NAMALWA (cell line): Measurements from ENCODE around the gene PTPRT.

Experiments
- DNase-seq: peaks from one replicate; pipeline ENCODE4 v3.0.0-alpha.2; 2015; ENCODE audit warnings: low spot score

PTPRT gene

DNA sequence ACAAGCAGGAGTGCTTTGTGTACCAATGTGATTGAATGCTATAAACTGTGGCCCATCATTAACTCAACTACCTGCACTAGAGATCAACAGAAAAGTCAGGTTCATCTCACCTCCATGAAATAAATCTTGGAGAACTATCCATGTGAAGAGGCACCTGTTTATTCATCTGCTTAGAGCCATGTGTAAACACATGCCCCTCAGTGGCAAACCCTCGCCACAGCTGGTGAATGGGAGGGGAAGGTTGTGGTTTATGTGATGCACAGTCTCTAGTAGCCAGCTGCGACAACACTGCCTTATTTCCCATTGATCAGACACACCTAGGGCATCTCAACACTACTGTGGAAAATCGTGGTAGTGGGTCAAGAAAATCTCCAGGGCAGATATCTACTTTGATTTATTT, 640.2 kb downstream of the PTPRT start:
- peak; percentile 9 for DNase-seq

- DNase-seq, result no peak
Observed at GRCh38 chr20:42544926-42545325, 644.8 kb downstream of the PTPRT start.

- no peak for DNase-seq
Observed at GRCh38 chr20:42532831-42533230, 656.9 kb downstream of the PTPRT start.

GRCh38 chr20:42531508-42531961, 658.2 kb downstream of the PTPRT start:
- no peak for DNase-seq

GRCh38 chr20:42530855-42531448, 658.8 kb downstream of the PTPRT start:
- peak; percentile 53 for DNase-seq

DNA sequence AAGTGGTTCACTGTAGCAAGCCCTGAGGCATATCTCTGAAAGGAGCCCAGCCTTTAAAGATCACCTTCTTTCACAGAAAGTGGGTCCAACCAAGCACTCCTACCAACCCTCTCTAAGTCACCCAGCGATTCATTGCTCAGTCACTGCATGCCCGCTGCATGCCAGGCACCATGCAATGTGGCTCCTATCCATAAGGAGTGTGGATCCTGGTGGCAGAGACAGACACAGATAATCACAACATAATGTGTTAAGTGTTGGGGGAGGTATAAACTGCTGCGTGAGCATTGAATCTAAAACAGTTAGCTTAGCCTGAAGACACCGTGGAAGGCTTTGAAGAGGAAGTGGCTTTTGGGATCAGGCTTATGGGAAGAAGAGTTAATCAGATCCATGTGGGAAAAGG, 659.5 kb downstream of the PTPRT start:
- no peak for DNase-seq

GRCh38 chr20:42524058-42524457, 665.6 kb downstream of the PTPRT start:
- no peak for DNase-seq

- DNase-seq, result no peak
Observed at GRCh38 chr20:42516692-42517091, 673.0 kb downstream of the PTPRT start.

DNA sequence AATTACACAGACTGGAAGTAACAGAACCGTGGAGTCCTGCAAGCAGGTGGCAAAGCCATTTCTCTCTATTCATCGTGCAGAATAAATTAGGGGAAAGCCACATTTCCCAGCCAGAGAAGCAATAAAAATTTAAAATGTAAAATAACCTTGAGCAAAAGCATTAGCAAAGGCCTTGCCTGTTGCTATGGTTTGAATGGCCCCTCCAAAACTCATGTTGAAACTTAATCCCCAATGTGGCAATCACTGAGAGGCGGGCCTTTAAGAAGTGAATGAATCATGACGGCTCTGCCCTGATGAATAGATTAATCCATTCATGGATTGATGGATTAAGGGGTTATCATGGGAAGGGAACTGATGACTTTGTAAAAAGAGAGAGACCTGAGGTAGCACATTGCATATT, 679.0 kb downstream of the PTPRT start:
- no peak for DNase-seq

DNA sequence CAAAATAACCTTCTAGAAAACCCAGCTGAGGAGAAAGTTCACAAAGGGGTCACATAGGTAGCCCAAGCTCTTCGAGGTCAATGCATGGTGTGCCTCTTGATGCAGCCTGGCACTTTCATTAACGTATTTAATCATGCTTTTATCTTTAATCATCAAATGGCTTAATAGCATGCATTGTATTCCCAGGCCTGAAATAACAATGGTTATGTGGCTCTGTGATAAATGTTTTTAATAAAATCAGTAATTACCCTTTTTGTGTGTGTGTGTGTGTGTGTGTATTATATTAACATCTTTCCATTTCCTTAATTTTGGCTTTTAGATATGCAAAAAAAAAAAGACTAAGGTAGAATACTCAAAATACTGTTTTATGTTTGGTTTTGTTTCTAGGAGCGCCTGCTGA, 681.8 kb downstream of the PTPRT start:
- DNase-seq, result no peak

GRCh38 chr20:42506397-42506796, 683.3 kb downstream of the PTPRT start:
- no peak for DNase-seq

GRCh38 chr20:42502591-42502990, 687.1 kb downstream of the PTPRT start:
- DNase-seq, result no peak

GRCh38 chr20:42496595-42496994, 693.1 kb downstream of the PTPRT start:
- no peak for DNase-seq

- DNase-seq, result no peak
Observed at GRCh38 chr20:42494290-42494689, 695.4 kb downstream of the PTPRT start.

DNA sequence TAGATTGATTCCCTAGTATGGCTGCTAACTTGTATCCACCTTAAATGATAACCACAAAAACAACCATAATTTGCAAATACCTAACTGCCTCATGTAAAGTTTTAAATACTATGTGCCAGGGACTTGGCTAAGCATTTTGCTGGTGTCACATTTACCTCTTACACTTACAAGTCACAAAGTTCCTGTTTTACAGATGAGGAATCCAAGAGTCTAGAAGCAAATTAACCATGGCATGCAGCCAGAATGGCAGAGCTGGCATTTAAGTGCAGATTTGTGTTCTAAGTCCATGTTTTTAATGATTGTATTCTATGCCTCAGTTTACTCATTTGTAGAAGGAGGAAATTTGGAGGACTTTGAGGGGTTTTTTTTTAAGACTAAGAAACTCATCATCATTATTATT, 696.7 kb downstream of the PTPRT start:
- peak; percentile 28 for DNase-seq

- no peak for DNase-seq
Observed at GRCh38 chr20:42492290-42492689, 697.4 kb downstream of the PTPRT start.

- no peak for DNase-seq
Observed at GRCh38 chr20:42485556-42485955, 704.1 kb downstream of the PTPRT start.

GRCh38 chr20:42484790-42485375, 704.8 kb downstream of the PTPRT start:
- DNase-seq, result no peak

DNA sequence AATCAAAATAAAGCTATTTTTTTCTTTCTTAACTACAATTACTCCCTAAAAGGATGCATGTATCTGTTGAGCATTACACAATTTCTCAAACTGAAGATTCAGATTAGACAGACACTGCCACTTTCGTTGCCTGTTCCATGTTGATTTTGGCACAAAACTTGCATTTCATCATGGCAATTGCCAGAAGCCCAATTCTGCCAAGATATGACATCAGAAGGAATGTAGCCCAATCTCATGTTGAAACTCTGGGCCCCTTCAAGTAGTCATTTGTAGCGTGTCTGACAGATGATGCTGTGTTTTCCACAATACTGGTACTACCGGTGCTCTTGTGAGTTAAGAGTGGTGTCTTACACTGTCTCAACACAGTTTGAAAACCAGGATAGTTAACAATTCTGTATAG, 705.4 kb downstream of the PTPRT start:
- no peak for DNase-seq

DNA sequence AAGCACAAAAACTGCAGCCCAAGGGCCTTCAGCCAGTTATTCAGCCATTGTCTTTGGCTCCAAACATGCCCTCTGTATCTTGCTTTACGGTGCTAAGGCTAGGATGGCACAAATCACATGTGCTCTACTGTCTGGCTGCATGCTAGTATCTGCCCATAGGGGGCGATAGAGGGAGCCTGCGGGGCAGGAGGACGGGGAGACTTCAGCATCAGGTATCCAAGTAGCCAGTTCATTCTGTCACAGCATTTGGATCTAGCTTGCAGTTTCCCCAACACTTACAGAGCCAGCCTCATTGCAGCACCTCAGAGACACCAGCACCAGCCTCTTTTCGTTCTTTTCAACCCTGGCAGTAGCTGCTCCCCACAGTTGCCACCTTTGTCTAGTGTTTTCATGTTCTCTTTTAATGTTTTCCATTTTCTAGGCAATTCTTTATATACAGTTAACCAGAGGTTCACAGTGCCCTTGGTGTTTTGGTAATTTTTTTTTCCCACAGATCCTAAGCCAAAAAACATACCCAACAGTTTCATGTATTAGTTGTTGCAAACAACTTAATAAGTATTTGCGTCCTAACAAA, 705.9 kb downstream of the PTPRT start:
- peak; percentile 67 for DNase-seq

- no peak for DNase-seq
Observed at GRCh38 chr20:42482808-42483207, 706.9 kb downstream of the PTPRT start.

- no peak for DNase-seq
Observed at GRCh38 chr20:42475773-42476172, 713.9 kb downstream of the PTPRT start.

- DNase-seq, result no peak
Observed at GRCh38 chr20:42474646-42475045, 715.1 kb downstream of the PTPRT start.

DNA sequence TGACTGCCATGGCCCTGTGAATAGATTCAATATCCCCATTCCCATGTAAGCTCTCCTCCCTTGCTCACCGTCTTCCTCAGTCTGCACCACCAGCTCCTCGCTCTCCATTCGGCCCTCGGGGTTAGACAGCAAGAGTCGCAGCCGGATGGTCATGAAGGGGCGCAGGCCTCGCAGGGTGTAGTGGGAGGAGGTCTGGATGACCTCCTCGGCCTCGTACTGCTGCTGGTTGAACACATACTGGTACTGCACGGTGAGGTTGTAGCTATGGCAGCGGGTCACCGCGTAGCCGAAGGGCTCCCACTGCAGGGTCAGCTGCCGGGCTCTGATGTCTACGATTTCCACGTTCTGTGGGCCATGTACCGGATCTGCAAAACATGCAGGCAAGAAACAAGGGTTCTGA, 717.5 kb downstream of the PTPRT start:
- no peak for DNase-seq
